ENCODE results near the gene SP110.

DNA sequence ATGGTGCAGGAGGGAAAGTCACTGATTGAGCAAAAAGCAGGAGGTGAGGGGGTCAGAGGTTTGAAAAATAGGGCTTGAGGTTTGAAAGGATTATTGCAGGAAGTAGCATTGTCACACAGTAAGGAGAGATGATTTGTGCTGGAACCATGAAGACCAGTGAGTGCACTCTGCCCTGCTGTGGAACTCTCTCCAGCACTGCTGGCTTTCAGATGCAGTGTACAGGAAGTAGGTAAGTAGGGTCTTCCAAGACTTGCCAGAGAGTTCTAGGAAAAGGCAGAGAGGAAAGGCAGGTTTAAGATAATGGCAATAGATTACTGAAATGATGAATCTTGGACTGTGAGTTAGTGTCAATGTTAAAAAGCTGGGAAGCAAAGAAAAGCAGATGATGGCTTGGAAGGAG is 11.2 kb downstream of the SP110 start:
- TF ChIP-seq POLR2A (IDR thresholded peaks at IDR 0.05), result no peak
- TF ChIP-seq POLR2AphosphoS5 (IDR thresholded peaks at IDR 0.05), result no peak

Data from upper lobe of left lung (tissue), 4 donors.